Ishikawa (cell line): ENCODE data around the gene IFITM10.

Experiments
- CEBPB ChIP-seq: IDR thresholded peaks from 2 replicates; pipeline ENCODE4 v1.6.1; 2012
- CREB1 ChIP-seq: IDR thresholded peaks from 2 replicates; pipeline ENCODE4 v1.6.1; 2012; ENCODE audit warnings: low read depth
- EGR1 ChIP-seq: IDR thresholded peaks from 2 replicates; pipeline ENCODE4 v1.6.1; 2012
- EP300 ChIP-seq: IDR thresholded peaks from 2 replicates; pipeline ENCODE4 v1.6.1; 2012; ENCODE audit warnings: borderline replicate concordance
- FOXM1 ChIP-seq: IDR thresholded peaks from 2 replicates; pipeline ENCODE4 v1.6.1; 2012; ENCODE audit warnings: low read depth, borderline replicate concordance
- MAX ChIP-seq: IDR thresholded peaks from 2 replicates; pipeline ENCODE4 v1.6.1; 2012
- NFIC ChIP-seq: IDR thresholded peaks from 2 replicates; pipeline ENCODE4 v1.6.1; 2012
- RAD21 ChIP-seq: IDR thresholded peaks from 2 replicates; pipeline ENCODE4 v1.6.1; 2012; ENCODE audit warnings: low read depth
- REST ChIP-seq: IDR thresholded peaks from 2 replicates; pipeline ENCODE4 v1.6.1; 2012; ENCODE audit warnings: low read depth, mild to moderate bottlenecking
- TAF1 ChIP-seq: IDR thresholded peaks from 2 replicates; pipeline ENCODE4 v1.6.1; 2012; ENCODE audit warnings: low read depth, mild to moderate bottlenecking
- TCF12 ChIP-seq: IDR thresholded peaks from 2 replicates; pipeline ENCODE4 v1.6.1; 2012; ENCODE audit warnings: low read depth
- TEAD4 ChIP-seq: IDR thresholded peaks from 2 replicates; pipeline ENCODE4 v1.6.1; 2012
- USF1 ChIP-seq: IDR thresholded peaks from 2 replicates; pipeline ENCODE4 v1.6.1; 2012
- YY1 ChIP-seq: IDR thresholded peaks from 2 replicates; pipeline ENCODE4 v1.6.1; 2012; ENCODE audit warnings: low read depth
- ZBTB7A ChIP-seq: IDR thresholded peaks from 2 replicates; pipeline ENCODE4 v1.6.1; 2012; ENCODE audit warnings: low read depth

IFITM10 gene

GRCh38 chr11:1780700-1781592 is 30.6 kb upstream of the IFITM10 start:
- no peak for TF ChIP-seq TEAD4
- no peak for TF ChIP-seq USF1
- TF ChIP-seq RAD21: no peak
- TF ChIP-seq TAF1: no peak
- TF ChIP-seq MAX: no peak
- TF ChIP-seq NFIC: no peak
- TF ChIP-seq YY1: no peak
- no peak for TF ChIP-seq TCF12
- no peak for TF ChIP-seq ZBTB7A
- TF ChIP-seq REST: no peak
- TF ChIP-seq CREB1: no peak
- no peak for TF ChIP-seq EGR1
- TF ChIP-seq CEBPB: no peak
- no peak for TF ChIP-seq FOXM1
- no peak for TF ChIP-seq EP300

- TF ChIP-seq USF1 (no peak), TEAD4 (no peak), TCF12 (no peak), TAF1 (no peak), REST (no peak), EP300 (no peak), MAX (no peak), CREB1 (no peak)
Measured at GRCh38 chr11:1779806-1780699, 29.7 kb upstream of the IFITM10 start.

- TF ChIP-seq EP300 (no peak), MAX (no peak), TCF12 (no peak), REST (no peak), NFIC (no peak), USF1 (no peak), RAD21 (no peak), EGR1 (no peak), TEAD4 (no peak)
Measured at GRCh38 chr11:1779034-1779805, 28.8 kb upstream of the IFITM10 start.
